Ovary (tissue), 3 donors: Measurements from ENCODE around the gene SLC30A5.

Experiments used
- CTCF ChIP-seq, 3 donors: fragments of 450-650 bp in 2 of 3; fragments of 200-600 bp in 1 of 3; IDR thresholded peaks; one replicate each; pipeline versions ENCODE4 v1.5.1 to v1.8.0; 2016 to 2022; ENCODE audit warnings: antibody characterized with exemption in 3 of 3, mild to moderate bottlenecking in 1 of 3
- EP300 ChIP-seq: sonication (generic); formaldehyde crosslinking; IDR thresholded peaks from one replicate; pipeline ENCODE4 v1.6.1; 2017; ENCODE audit warnings: antibody characterized with exemption
- POLR2A ChIP-seq: fragments of 450-650 bp; IDR thresholded peaks from one replicate; pipeline ENCODE4 v1.6.1; 2017; ENCODE audit warnings: antibody characterized with exemption, mild to moderate bottlenecking, moderate library complexity
- donor health status: DM: no; HTN: no; CAD: no.

DNA sequence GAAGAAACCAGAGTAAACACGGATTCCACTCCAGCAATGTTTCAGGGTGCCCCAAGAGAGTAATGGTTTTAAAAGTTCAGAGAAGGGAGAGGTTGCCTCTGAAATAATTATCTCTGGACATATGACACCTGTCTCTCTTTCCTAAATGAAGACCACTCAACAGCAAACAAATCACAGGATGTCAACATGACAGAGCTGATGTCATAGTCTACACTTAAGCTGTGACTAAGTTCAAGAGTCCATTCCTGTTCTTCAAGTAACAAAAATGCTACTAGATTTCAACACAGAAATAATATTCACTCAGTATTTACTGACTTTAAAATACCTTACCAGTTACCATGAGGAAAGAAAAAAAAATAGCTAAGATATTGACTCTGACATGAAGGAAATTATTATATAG is 44.7 kb upstream of the SLC30A5 start:
- TF ChIP-seq CTCF (IDR thresholded peaks at IDR 0.05) (no peak), POLR2A (no peak), EP300 (no peak)
